GM11168 (cell line): ENCODE measurements around the gene ZC3H7B.

ENCODE experiments used
- in situ Hi-C: fragments of 300-500 bp; cut with MboI; formaldehyde crosslinking; loops from one replicate; pipeline ENCODE4 v1.12.0; 2022; ENCODE audit warnings: low sequenced_read_pairs; ENCODE audit not compliant: unreplicated experiment

ZC3H7B gene

GRCh38 chr22:41324821-41325528 is 23.6 kb downstream of the ZC3H7B start:
- in situ Hi-C loops: no loop called here

DNA sequence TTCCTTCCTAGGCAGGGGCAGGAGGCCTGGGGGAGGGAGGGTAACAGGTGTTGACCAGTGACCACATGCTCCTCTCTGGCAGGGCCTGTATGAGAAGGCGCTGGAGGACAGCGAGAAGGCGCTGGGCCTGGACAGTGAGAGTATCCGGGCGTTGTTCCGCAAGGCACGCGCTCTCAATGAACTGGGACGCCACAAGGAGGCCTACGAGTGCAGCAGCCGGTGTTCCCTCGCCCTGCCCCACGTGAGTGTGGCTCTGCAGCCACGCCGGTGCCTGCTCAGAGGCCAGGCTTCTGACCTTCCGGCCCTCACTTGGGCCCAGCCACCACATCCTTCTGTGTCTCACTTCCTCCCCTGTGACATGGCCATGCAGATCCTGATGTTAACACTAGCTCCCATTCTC is 25.8 kb downstream of the ZC3H7B start:
- in situ Hi-C loops: no loop called here

DNA sequence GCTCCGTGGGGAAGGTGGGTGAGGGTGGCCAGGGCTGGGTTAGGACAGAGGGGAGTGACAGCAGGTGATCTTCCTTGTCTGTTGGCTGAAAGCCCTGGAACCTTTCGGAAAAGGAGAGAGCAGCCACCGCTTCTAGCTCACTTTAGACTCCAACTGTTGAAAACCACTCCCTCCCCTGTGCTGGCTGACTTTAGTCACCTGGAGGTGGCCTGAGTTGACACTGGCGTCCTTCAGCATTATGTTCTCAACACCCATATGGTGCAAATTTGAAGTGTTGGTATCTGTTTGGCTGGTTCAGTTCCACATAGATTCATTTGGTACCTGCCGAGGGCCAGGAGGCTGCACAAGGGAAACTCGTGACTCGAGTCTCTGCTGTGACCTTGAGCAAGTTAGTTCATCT is 28.8 kb downstream of the ZC3H7B start:
- in situ Hi-C loops: no loop called here

GRCh38 chr22:41332217-41332939 is 31.1 kb downstream of the ZC3H7B start:
- in situ Hi-C loops: no loop called here

- in situ Hi-C loops: no loop called here
These were observed 32.5 kb downstream of the ZC3H7B start for GRCh38 chr22:41333806-41334205.

GRCh38 chr22:41334215-41334614 is 32.9 kb downstream of the ZC3H7B start:
- in situ Hi-C loops: no loop called here

- in situ Hi-C loops: no loop called here
These were observed 33.8 kb downstream of the ZC3H7B start for GRCh38 chr22:41334951-41335635.

DNA sequence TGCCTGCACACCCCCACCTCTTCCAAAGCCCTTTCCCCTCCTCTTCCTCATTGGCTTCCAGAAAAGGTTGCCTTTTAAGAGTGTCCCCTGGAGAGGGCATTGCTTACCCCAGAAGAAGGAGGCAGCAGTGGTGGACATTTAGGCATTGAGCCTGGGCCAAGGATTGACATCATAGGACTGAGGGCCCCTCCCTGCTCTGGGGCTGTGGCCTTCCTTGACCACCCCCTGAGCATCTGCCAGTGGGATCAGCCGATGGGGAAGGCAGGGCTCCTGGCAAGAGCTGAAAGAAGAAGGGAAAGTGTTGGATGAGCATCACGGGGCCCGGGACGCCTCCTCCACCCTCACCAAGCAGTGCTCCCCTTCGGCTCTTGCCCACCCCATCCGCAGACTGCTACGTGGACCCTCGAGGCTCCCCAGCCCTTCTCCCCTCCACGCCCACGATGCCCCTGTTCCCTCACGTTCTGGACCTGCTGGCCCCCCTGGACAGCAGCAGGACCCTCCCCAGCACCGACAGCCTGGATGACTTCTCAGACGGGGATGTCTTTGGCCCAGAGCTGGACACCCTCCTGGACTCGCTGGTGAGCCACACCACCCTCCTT is 37.4 kb downstream of the ZC3H7B start:
- in situ Hi-C loops: no loop called here

- in situ Hi-C loops: no loop called here
These were observed 38.5 kb downstream of the ZC3H7B start for GRCh38 chr22:41339823-41340222.

DNA sequence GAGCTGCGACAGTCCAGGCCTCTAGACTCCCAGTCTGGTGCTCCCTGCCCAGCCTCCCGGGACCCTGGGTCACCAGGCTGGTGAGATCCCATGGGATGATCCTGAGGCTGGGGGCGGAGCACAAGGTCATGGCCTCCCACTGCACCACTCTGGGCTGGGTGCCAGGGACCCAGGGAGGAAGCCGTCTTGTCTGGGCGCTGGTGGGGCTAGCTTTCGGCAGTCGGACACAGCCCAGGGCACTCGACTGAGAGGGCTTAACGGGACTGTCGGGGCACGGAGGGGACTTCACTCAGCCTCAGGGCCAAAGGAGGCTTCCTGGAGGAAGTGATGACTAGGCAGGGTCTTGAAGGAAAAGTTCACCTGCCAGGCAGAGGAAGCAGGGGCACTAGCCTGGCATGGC is 39.0 kb downstream of the ZC3H7B start:
- in situ Hi-C loops: no loop called here

GRCh38 chr22:41341012-41341411 is 39.7 kb downstream of the ZC3H7B start:
- in situ Hi-C loops: no loop called here

DNA sequence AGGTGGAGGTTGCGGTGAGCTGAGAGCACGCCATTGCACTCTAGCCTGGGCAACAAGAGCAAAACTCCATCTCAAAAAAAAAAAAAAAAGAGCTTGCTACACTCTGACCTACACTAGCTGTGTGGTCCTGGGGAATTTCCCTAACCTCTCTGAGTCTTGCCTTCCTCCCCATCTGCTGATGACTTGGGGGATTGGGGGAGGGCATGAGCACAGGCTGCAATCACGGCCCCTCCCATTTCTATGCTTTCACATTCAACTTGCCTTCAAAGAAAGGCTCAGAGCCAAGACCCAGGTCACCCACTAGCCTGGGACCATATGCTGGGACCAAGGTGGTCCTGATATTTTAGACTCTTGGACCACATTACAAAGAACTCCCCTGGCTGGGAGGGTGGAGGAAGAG is 40.7 kb downstream of the ZC3H7B start:
- in situ Hi-C loops: no loop called here

GRCh38 chr22:41343300-41343699 is 42.0 kb downstream of the ZC3H7B start:
- in situ Hi-C loops: no loop called here

GRCh38 chr22:41343717-41344116 is 42.4 kb downstream of the ZC3H7B start:
- in situ Hi-C loops: no loop called here

GRCh38 chr22:41344189-41344788 is 43.0 kb downstream of the ZC3H7B start:
- in situ Hi-C loops: no loop called here

DNA sequence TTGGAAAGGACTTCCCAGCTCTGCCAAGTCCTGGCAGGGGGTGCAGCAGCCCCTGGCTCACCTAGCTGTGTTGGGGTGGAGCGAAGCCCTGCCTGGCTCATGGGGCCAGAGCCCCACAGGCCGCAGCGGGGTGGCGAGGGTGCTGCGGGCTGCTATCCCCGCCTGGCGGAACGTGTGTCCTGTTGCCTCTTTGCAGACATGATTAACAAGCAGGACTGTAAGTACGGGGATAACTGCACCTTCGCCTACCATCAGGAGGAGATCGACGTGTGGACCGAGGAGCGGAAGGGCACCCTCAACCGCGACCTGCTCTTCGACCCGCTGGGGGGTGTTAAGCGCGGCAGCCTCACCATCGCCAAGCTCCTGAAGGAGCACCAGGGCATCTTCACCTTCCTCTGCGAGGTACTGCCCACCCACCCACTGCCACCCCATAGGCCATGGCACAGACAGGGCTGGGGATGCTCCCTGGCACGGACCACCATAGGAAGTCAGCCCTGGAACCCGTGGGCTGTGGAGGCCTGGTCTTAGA is 44.5 kb downstream of the ZC3H7B start:
- in situ Hi-C loops: no loop called here

- in situ Hi-C loops: no loop called here
These were observed 45.9 kb downstream of the ZC3H7B start for GRCh38 chr22:41347066-41347859.

GRCh38 chr22:41348964-41349484 is 47.7 kb downstream of the ZC3H7B start:
- in situ Hi-C loops: no loop called here

GRCh38 chr22:41350087-41350486 is 48.8 kb downstream of the ZC3H7B start:
- in situ Hi-C loops: no loop called here
